LNCAP (cell line): ENCODE data around the gene HS6ST3.

Experiments used
- CTCF ChIP-seq: fragments of 450-650 bp; IDR thresholded peaks from 2 replicates; pipeline ENCODE4 v1.5.1; 2017; ENCODE audit warnings: mild to moderate bottlenecking

Gene HS6ST3

GRCh38 chr13:96519380-96519779 lies 429.5 kb downstream of the HS6ST3 start:
- no peak for TF ChIP-seq CTCF

GRCh38 chr13:96525715-96526114 lies 435.8 kb downstream of the HS6ST3 start:
- TF ChIP-seq CTCF = no peak

GRCh38 chr13:96527497-96527896 lies 437.6 kb downstream of the HS6ST3 start:
- no peak for TF ChIP-seq CTCF

- no peak for TF ChIP-seq CTCF
These were observed 442.9 kb downstream of the HS6ST3 start for GRCh38 chr13:96532804-96533203.

- no peak for TF ChIP-seq CTCF
These were observed 443.5 kb downstream of the HS6ST3 start for GRCh38 chr13:96533408-96533807.

GRCh38 chr13:96539791-96540190 lies 449.9 kb downstream of the HS6ST3 start:
- TF ChIP-seq CTCF = no peak

- TF ChIP-seq CTCF = no peak
These were observed 450.8 kb downstream of the HS6ST3 start for GRCh38 chr13:96540670-96541069.

- TF ChIP-seq CTCF = no peak
These were observed 453.1 kb downstream of the HS6ST3 start for GRCh38 chr13:96542986-96543385.
